WTC11 (cell line): ENCODE data around the gene IDH1. TPM values are rescaled to one million over a fixed set of nuclear protein-coding genes. Genes with fewer than 3 reads are reported as not detected.

Source experiments
- ATAC-seq: fragments of 200-7000 bp; cut with Tn5 transposase; 2 replicates; pipeline ENCODE4 v1.10.0; 2021; ENCODE audit warnings: mild to moderate bottlenecking, moderate library complexity
- CTCF ChIA-PET: fragments of 300-600 bp; sonication (Branson Sonifier 250); formaldehyde crosslinking; loops from one replicate; lab custom pipeline; 2021; ENCODE audit warnings: antibody characterized with exemption; lab: Charles Lee
- POLR2A ChIA-PET: fragments of 350-600 bp; sonication (Branson Sonifier 250); formaldehyde crosslinking; loops from one replicate; lab custom pipeline; 2021; ENCODE audit warnings: antibody characterized with exemption; lab: Charles Lee
- DNase-seq: peaks from one replicate; pipeline ENCODE4 v3.0.0; 2021; ENCODE audit warnings: low spot score
- H3K27ac Mint-ChIP-seq: 2 replicates; pipeline ENCODE4 v1.8.0; 2021; ENCODE audit warnings: mixed read lengths
- H3K27me3 Mint-ChIP-seq: 2 replicates; pipeline ENCODE4 v1.8.0; 2021; ENCODE audit warnings: low read depth, mild to moderate bottlenecking, moderate library complexity, mixed read lengths
- H3K36me3 Mint-ChIP-seq: 2 replicates; pipeline ENCODE4 v1.8.0; 2021; ENCODE audit warnings: mixed read lengths
- H3K4me1 Mint-ChIP-seq: 2 replicates; pipeline ENCODE4 v1.8.0; 2022; ENCODE audit warnings: mixed read lengths
- H3K4me3 Mint-ChIP-seq: 2 replicates; pipeline ENCODE4 v1.8.0; 2021; ENCODE audit warnings: mild to moderate bottlenecking, moderate library complexity, mixed read lengths
- H3K9me3 Mint-ChIP-seq: 2 replicates; pipeline ENCODE4 v1.8.0; 2021; ENCODE audit warnings: mixed read lengths
- CREM ChIP-seq: sonication (generic); formaldehyde crosslinking; IDR thresholded peaks from 2 replicates; pipeline ENCODE4 v1.8.1; 2022; ENCODE audit warnings: mild to moderate bottlenecking, missing genetic modification reagents, moderate library complexity
- ERG ChIP-seq: fragments of 250-450 bp; sonication (Bioruptor Pico); IDR thresholded peaks from 2 replicates; pipeline ENCODE4 v1.8.0; 2021; ENCODE audit warnings: mild to moderate bottlenecking
- FOXK1 ChIP-seq: sonication (generic); formaldehyde crosslinking; IDR thresholded peaks from 2 replicates; pipeline ENCODE4 v1.8.0; 2022; ENCODE audit warnings: mild to moderate bottlenecking, moderate library complexity, missing genetic modification reagents
- FOXP1 ChIP-seq: sonication (generic); formaldehyde crosslinking; IDR thresholded peaks from 2 replicates; pipeline ENCODE4 v1.8.0; 2022; ENCODE audit warnings: missing genetic modification reagents, mild to moderate bottlenecking, moderate library complexity, borderline replicate concordance
- GABPB1 ChIP-seq: sonication (generic); formaldehyde crosslinking; IDR thresholded peaks from 2 replicates; pipeline ENCODE4 v1.8.1; 2023; ENCODE audit warnings: mild to moderate bottlenecking, missing genetic modification reagents
- JUN ChIP-seq: sonication (generic); formaldehyde crosslinking; IDR thresholded peaks from 2 replicates; pipeline ENCODE4 v1.8.0; 2023; ENCODE audit warnings: mild to moderate bottlenecking, missing genetic modification reagents
- NFATC4 ChIP-seq: fragments of 250-450 bp; sonication (Bioruptor Pico); IDR thresholded peaks from 2 replicates; pipeline ENCODE4 v1.9.0; 2021; ENCODE audit warnings: mild to moderate bottlenecking
- NFYB ChIP-seq: sonication (generic); formaldehyde crosslinking; conservative IDR thresholded peaks from 2 replicates; pipeline ENCODE4 v1.8.0; 2022; ENCODE audit warnings: low read depth, missing genetic modification reagents
- OVOL2 ChIP-seq: fragments of 250-450 bp; sonication (Bioruptor Pico); IDR thresholded peaks from 2 replicates; pipeline ENCODE4 v1.9.0; 2021; ENCODE audit warnings: mild to moderate bottlenecking, borderline replicate concordance
- PRDM15 ChIP-seq: sonication (generic); formaldehyde crosslinking; IDR thresholded peaks from 2 replicates; pipeline ENCODE4 v1.8.0; 2022; ENCODE audit warnings: missing genetic modification reagents
- SMAD3 ChIP-seq: sonication (generic); formaldehyde crosslinking; IDR thresholded peaks from 2 replicates; pipeline ENCODE4 v1.8.0; 2022; ENCODE audit warnings: missing genetic modification reagents, mild to moderate bottlenecking, borderline replicate concordance
- SMAD4 ChIP-seq: sonication (generic); formaldehyde crosslinking; IDR thresholded peaks from 2 replicates; pipeline ENCODE4 v1.8.0; 2022; ENCODE audit warnings: mild to moderate bottlenecking, missing genetic modification reagents
- SOX15 ChIP-seq: fragments of 250-450 bp; sonication (Bioruptor Pico); IDR thresholded peaks from 2 replicates; pipeline ENCODE4 v1.9.0; 2021; ENCODE audit warnings: mild to moderate bottlenecking
- STAT6 ChIP-seq: sonication (generic); formaldehyde crosslinking; conservative IDR thresholded peaks from 2 replicates; pipeline ENCODE4 v1.8.1; 2023; ENCODE audit warnings: mild to moderate bottlenecking, low read depth, missing genetic modification reagents, moderate library complexity
- ZMAT4 ChIP-seq: fragments of 250-450 bp; sonication (Bioruptor Pico); IDR thresholded peaks from 2 replicates; pipeline ENCODE4 v1.9.0; 2021; ENCODE audit warnings: mild to moderate bottlenecking
- ZNF121 ChIP-seq: sonication (generic); formaldehyde crosslinking; IDR thresholded peaks from 2 replicates; pipeline ENCODE4 v1.8.0; 2023; ENCODE audit warnings: missing genetic modification reagents
- ZNF671 ChIP-seq: fragments of 250-450 bp; sonication (Bioruptor Pico); IDR thresholded peaks from 2 replicates; pipeline ENCODE4 v1.8.0; 2021; ENCODE audit warnings: mild to moderate bottlenecking
- total RNA-seq: library from RNA; stranded (reverse); gene quantifications from 3 replicates; pipeline ENCODE4 v1.2.3, GENCODE V29; 2021

IDH1 gene
- total RNA-seq, 1 experiment from 2014 or later = 352 TPM

- CTCF ChIA-PET = interaction anchor here (0.7 to 5.8 kb wide), 4 partner anchors 14 to 490 kb away, joined by 4 to 91 read pairs (median 4); partner anchors contain the start of gene IDH1
These were observed 13.5 kb upstream of the IDH1 start for GRCh38 chr2:208268156-208268952.

More at GRCh38 chr2:208268156-208268952, 13.5 kb upstream of the IDH1 start:
- TF ChIP-seq ZNF671 (CRISPR knock-in tag) (no peak), STAT6 (CRISPR knock-in tag) (no peak), NFYB (CRISPR knock-in tag) (no peak), FOXP1 (CRISPR knock-in tag) (no peak), ZMAT4 (CRISPR knock-in tag) (no peak), OVOL2 (CRISPR knock-in tag) (no peak), PRDM15 (CRISPR knock-in tag) (no peak), FOXK1 (CRISPR knock-in tag) (no peak), ZNF121 (no peak), SOX15 (no peak), GABPB1 (CRISPR knock-in tag) (no peak), CREM (no peak), SMAD3 (CRISPR knock-in tag) (no peak), JUN (no peak), SMAD4 (CRISPR knock-in tag) (no peak), NFATC4 (CRISPR knock-in tag) (no peak), ERG (no peak)
- Mint-ChIP-seq H3K27ac (0 out of 2 replicates have a peak overlapping the region, but pooled peaks have one; percentile 84), H3K27me3 (no peaks in the 10 kb centered on the region), H3K4me3 (peak overlapping the region; percentile 93), H3K36me3 (peaks cover 13% of the 10 kb centered on the region), H3K9me3 (no peaks in the 10 kb centered on the region), H3K4me1 (peaks cover 28% of the 10 kb centered on the region)
- POLR2A ChIA-PET = interaction anchor here (0.6 kb wide), 2 partner anchors 12 to 67 kb away, joined by 3 to 4 read pairs; no protein-coding TSS in a partner anchor
- no peak for DNase-seq
- no peak for ATAC-seq
